ENCODE results near the gene BLOC1S4. TPM values are rescaled to one million over a fixed set of nuclear protein-coding genes. Genes with fewer than 3 reads are reported as not detected.

Gene BLOC1S4
- total RNA-seq, 5 donors from 2014 or later (not counting 1 experiment from before 2014, with no cell fraction given) = 20.7 to 41.9 (median 36.6) TPM

GRCh38 chr4:6716958-6717655 is 1.1 kb downstream of the BLOC1S4 start:
- Histone ChIP-seq H3K9me3 (no peaks in the 10 kb centered on the region), H3K36me3 (ENCODE audit: control insufficient read depth in 2 of 2, extremely low read depth in 1 of 2, insufficient read depth in 1 of 2, low read length in 1 of 2) (peaks cover 0 to 2% of the 10 kb centered on the region in 2 donors), H3K27me3 (replicated peaks in 1 of 2; ENCODE audit: control insufficient read depth in 2 of 2, extremely low read depth in 1 of 2, insufficient read depth in 2 of 2, low read length in 1 of 2) (no peaks in the 10 kb centered on the region), H3K4me3 (ENCODE audit: control insufficient read depth in 1 of 2, extremely low read depth in 1 of 2, low read length in 1 of 2) (peak overlapping the region; percentile 87 to 90), H3K4me1 (ENCODE audit: control insufficient read depth in 1 of 2, extremely low read depth in 1 of 2, insufficient read depth in 2 of 2, low read length in 2 of 2) (peaks cover 15 to 27% of the 10 kb centered on the region in 2 experiments), H3K27ac (ENCODE audit: low read length) (peak overlapping the region; percentile 82)
- peak overlapping the region; percentile 90 to 96 (median 91) for H3K4me3 Mint-ChIP-seq
- no peaks in the 10 kb centered on the region for H3K27me3 Mint-ChIP-seq
- WGBS (ENCODE audit: insufficient coverage) = no CpG with 5 or more reads among the region's 7 CpGs
- peaks cover 4% of the 10 kb centered on the region for H3K36me3 Mint-ChIP-seq
- ATAC-seq (replicated peaks in 1 of 4) = no peak
- peaks cover 34 to 42% (median 39%) of the 10 kb centered on the region in 3 donors for H3K4me1 Mint-ChIP-seq
- no peaks in the 10 kb centered on the region for H3K9me3 Mint-ChIP-seq
- no peak for DNase-seq
- CTCF ChIA-PET = interaction anchor here (0.7 to 6.3 kb wide), 14 partner anchors 21 to 355 kb away, joined by 3 to 77 read pairs (median 8); partner anchors contain the start of gene GRPEL1 (in 1 of the 2)
- peak overlapping the region; percentile 83 to 92 for H3K27ac Mint-ChIP-seq
- POLR2A ChIA-PET = interaction anchor here (0.6 to 2.0 kb wide), 8 partner anchors 30 to 373 kb away, joined by 3 to 9 read pairs (median 4); a partner anchor contains a TSS

DNA sequence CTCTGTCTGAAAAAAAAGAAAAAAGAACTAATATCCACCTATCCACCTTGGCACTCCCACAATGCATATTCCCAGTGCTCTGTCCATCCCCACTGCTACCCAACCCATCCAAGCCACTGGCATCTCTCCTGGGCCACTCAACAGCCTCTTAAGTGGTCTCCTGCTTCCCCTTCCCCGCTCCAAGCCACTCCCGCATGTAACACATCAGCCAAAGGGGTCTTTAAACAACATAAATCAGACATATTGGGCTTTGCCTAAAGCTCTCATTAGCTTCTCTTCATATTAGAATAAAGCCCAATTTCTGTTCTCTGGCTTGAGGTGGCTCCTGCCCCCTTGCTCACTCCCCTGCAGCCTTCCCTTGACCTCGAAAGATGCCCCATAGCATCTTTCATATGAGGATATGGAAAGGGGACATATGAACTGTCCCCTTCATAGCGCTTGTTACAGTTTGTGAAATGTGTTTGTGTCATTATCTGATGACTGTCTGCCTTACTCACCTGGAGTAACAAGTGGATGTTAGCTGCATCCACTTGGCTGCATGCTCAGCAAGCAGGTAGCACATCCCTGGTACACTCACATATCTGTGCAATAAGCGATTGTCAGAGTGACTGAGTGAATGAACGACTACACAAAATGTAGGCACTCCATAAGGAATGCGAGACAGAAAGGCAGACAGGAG is 3.1 kb downstream of the BLOC1S4 start:
- Mint-ChIP-seq H3K27ac (peak overlapping the region; percentile 28 to 39), H3K9me3 (no peaks in the 10 kb centered on the region), H3K4me1 (peaks cover 34 to 40% (median 39%) of the 10 kb centered on the region in 3 donors), H3K4me3 (peak overlapping the region; percentile 4 to 27 (median 26)), H3K36me3 (peaks cover 4% of the 10 kb centered on the region), H3K27me3 (no peaks in the 10 kb centered on the region)
- H3K9me3 ChIP-seq = no peaks in the 10 kb centered on the region
- no peak overlapping the region for H3K4me3 ChIP-seq (ENCODE audit: control insufficient read depth in 1 of 2, extremely low read depth in 1 of 2, low read length in 1 of 2)
- ChIA-PET CTCF (interaction anchor here (1.0 to 6.3 kb wide), 10 partner anchors 10 to 351 kb away, joined by 3 to 77 read pairs (median 6); partner anchors contain the start of genes GRPEL1 (in 1 of the 2) and MRFAP1L1 (in 1 of the 2)), POLR2A (interaction anchor here in 1 of 2 donors (0.7 kb wide), 1 partner anchor 77 kb away, joined by 3 read pairs; no protein-coding TSS in a partner anchor)
- DNase-seq (no peak), ATAC-seq (replicated peaks in 1 of 4) (no peak)
- H3K27ac ChIP-seq (ENCODE audit: low read length) = no peak overlapping the region
- H3K27me3 ChIP-seq (replicated peaks in 1 of 2; ENCODE audit: control insufficient read depth in 2 of 2, extremely low read depth in 1 of 2, insufficient read depth in 2 of 2, low read length in 1 of 2) = peaks cover 0 to 7% of the 10 kb centered on the region in 2 experiments
- peaks cover 15 to 27% of the 10 kb centered on the region in 2 experiments for H3K4me1 ChIP-seq (ENCODE audit: control insufficient read depth in 1 of 2, extremely low read depth in 1 of 2, insufficient read depth in 2 of 2, low read length in 2 of 2)
- 93% methylated on average over 5 of the region's 7 CpGs for WGBS (ENCODE audit: insufficient coverage)
- H3K36me3 ChIP-seq (ENCODE audit: control insufficient read depth in 2 of 2, extremely low read depth in 1 of 2, insufficient read depth in 1 of 2, low read length in 1 of 2) = peaks cover 0 to 2% of the 10 kb centered on the region in 2 donors

DNA sequence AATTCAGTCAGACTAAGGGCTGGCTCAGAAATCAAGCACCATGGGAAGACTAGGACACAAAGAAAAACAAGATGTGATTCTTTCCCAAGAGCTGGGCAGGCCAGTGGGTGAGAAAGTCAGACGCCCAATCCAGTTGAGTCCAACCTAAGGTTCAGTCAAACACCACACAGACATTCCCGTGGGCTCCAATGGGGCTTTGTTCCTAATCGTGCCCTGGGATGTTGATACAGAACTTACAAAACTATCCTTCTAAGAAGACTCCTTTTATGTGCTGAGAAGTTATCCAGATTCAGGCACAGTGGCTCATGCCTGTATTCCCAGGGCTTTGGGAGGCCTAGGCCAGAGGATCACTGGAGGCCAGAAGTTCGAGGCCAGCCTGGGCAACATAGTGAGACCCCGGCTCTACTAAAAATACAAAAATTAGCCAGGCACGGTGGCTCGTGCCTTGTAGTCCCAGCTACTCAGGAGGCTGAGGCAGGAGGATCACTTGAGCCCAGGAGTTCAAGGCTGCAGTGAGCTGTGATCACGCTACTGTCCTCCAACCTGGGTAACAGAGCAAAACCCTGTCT is 3.7 kb downstream of the BLOC1S4 start:
- 93% methylated on average over 5 of the region's 8 CpGs for WGBS (ENCODE audit: insufficient coverage)
- no peak for ATAC-seq (replicated peaks in 1 of 4)
- H3K4me3 ChIP-seq (ENCODE audit: control insufficient read depth in 1 of 2, extremely low read depth in 1 of 2, low read length in 1 of 2) = no peak overlapping the region
- Mint-ChIP-seq H3K9me3 (no peaks in the 10 kb centered on the region), H3K4me1 (peaks cover 32 to 40% (median 39%) of the 10 kb centered on the region in 3 donors), H3K36me3 (peaks cover 4% of the 10 kb centered on the region), H3K27me3 (no peaks in the 10 kb centered on the region), H3K4me3 (no peak overlapping the region), H3K27ac (no peak overlapping the region)
- H3K36me3 ChIP-seq (ENCODE audit: control insufficient read depth in 2 of 2, extremely low read depth in 1 of 2, insufficient read depth in 1 of 2, low read length in 1 of 2) = peaks cover 0 to 2% of the 10 kb centered on the region in 2 donors
- no peak overlapping the region for H3K27ac ChIP-seq (ENCODE audit: low read length)
- ChIA-PET CTCF (interaction anchor here (0.6 to 6.3 kb wide), 14 partner anchors 10 to 1124 kb away, joined by 3 to 77 read pairs (median 4); partner anchors contain the start of genes GRPEL1 (in 1 of the 2) and MRFAP1L1 (in 1 of the 2)), POLR2A (interaction anchor here in 1 of 2 donors (0.7 kb wide), 1 partner anchor 87 kb away, joined by 6 read pairs; no protein-coding TSS in a partner anchor)
- no peak for DNase-seq
- peaks cover 15 to 27% of the 10 kb centered on the region in 2 experiments for H3K4me1 ChIP-seq (ENCODE audit: control insufficient read depth in 1 of 2, extremely low read depth in 1 of 2, insufficient read depth in 2 of 2, low read length in 2 of 2)
- peaks cover 0 to 7% of the 10 kb centered on the region in 2 experiments for H3K27me3 ChIP-seq (replicated peaks in 1 of 2; ENCODE audit: control insufficient read depth in 2 of 2, extremely low read depth in 1 of 2, insufficient read depth in 2 of 2, low read length in 1 of 2)
- no peaks in the 10 kb centered on the region for H3K9me3 ChIP-seq

DNA sequence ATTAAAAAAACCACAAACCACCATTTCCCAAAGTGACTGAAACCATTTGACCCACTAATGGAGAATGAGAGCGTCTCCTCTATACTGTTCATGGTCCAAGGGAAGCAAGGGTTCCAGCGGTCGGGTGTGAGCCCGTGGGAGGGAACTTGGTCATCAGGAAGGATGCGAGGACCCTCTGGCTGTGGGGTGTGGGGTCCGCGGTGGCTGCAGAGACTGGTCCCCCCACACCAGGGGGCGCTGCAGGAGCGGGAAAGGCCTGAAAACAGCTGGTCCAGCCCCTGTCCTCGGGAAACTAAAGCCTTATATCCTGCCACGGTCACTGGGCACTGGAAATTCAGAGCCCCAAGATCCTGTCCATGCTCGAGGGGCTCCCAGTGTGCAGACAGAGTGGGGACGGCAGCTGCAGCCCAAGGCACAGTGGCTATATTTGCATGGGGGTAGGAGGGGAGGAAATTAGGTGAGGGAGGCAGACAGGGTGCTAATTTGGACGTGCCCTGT is 4.3 kb downstream of the BLOC1S4 start:
- no peaks in the 10 kb centered on the region for H3K27me3 Mint-ChIP-seq
- H3K4me1 ChIP-seq (ENCODE audit: control insufficient read depth in 1 of 2, extremely low read depth in 1 of 2, insufficient read depth in 2 of 2, low read length in 2 of 2) = peaks cover 14 to 27% of the 10 kb centered on the region in 2 experiments
- DNase-seq (peak; percentile 27 to 85 (median 74)), ATAC-seq (replicated peaks in 1 of 4) (peak; percentile 26 to 47 (median 35))
- peaks cover 4% of the 10 kb centered on the region for H3K36me3 Mint-ChIP-seq
- peak overlapping the region; percentile 73 to 83 for H3K27ac Mint-ChIP-seq
- no peaks in the 10 kb centered on the region for H3K9me3 Mint-ChIP-seq
- peaks cover 30 to 39% (median 36%) of the 10 kb centered on the region in 3 donors for H3K4me1 Mint-ChIP-seq
- under 1% methylated on average over 12 of the region's 14 CpGs for WGBS (ENCODE audit: insufficient coverage)
- peak overlapping the region in 1 of 3 donors; percentile 37 for H3K4me3 Mint-ChIP-seq
- H3K27me3 ChIP-seq (replicated peaks in 1 of 2; ENCODE audit: control insufficient read depth in 2 of 2, extremely low read depth in 1 of 2, insufficient read depth in 2 of 2, low read length in 1 of 2) = peaks cover 0 to 7% of the 10 kb centered on the region in 2 experiments
- peaks cover 0 to 2% of the 10 kb centered on the region in 2 donors for H3K36me3 ChIP-seq (ENCODE audit: control insufficient read depth in 2 of 2, extremely low read depth in 1 of 2, insufficient read depth in 1 of 2, low read length in 1 of 2)
- H3K4me3 ChIP-seq (ENCODE audit: control insufficient read depth in 1 of 2, extremely low read depth in 1 of 2, low read length in 1 of 2) = no peak overlapping the region
- POLR2A ChIA-PET = interaction anchor here in 1 of 2 donors (0.7 kb wide), 1 partner anchor 86 kb away, joined by 6 read pairs; no protein-coding TSS in a partner anchor
- no peaks in the 10 kb centered on the region for H3K9me3 ChIP-seq
- CTCF ChIA-PET = interaction anchor here (0.6 to 6.3 kb wide), 13 partner anchors 11 to 1123 kb away, joined by 3 to 77 read pairs (median 4); partner anchors contain the start of gene MRFAP1L1 (in 1 of the 2)
- H3K27ac ChIP-seq (ENCODE audit: low read length) = no peak overlapping the region

- no peaks in the 10 kb centered on the region for H3K27me3 Mint-ChIP-seq
- Histone ChIP-seq H3K9me3 (no peaks in the 10 kb centered on the region), H3K36me3 (ENCODE audit: control insufficient read depth in 2 of 2, extremely low read depth in 1 of 2, insufficient read depth in 1 of 2, low read length in 1 of 2) (peaks cover 0 to 2% of the 10 kb centered on the region in 2 donors), H3K4me3 (ENCODE audit: control insufficient read depth in 1 of 2, extremely low read depth in 1 of 2, low read length in 1 of 2) (no peak overlapping the region), H3K27me3 (replicated peaks in 1 of 2; ENCODE audit: control insufficient read depth in 2 of 2, extremely low read depth in 1 of 2, insufficient read depth in 2 of 2, low read length in 1 of 2) (peaks cover 0 to 7% of the 10 kb centered on the region in 2 experiments), H3K4me1 (ENCODE audit: control insufficient read depth in 1 of 2, extremely low read depth in 1 of 2, insufficient read depth in 2 of 2, low read length in 2 of 2) (peaks cover 9 to 23% of the 10 kb centered on the region in 2 experiments), H3K27ac (ENCODE audit: low read length) (no peak overlapping the region)
- no peak overlapping the region for H3K27ac Mint-ChIP-seq
- DNase-seq (no peak), ATAC-seq (replicated peaks in 1 of 4) (no peak)
- peaks cover 23 to 30% (median 29%) of the 10 kb centered on the region in 3 donors for H3K4me1 Mint-ChIP-seq
- POLR2A ChIA-PET = interaction anchor here (0.7 to 1.0 kb wide), 2 partner anchors 46 to 153 kb away, joined by 3 read pairs; no protein-coding TSS in a partner anchor
- H3K36me3 Mint-ChIP-seq = peaks cover 4% of the 10 kb centered on the region
- no peak overlapping the region for H3K4me3 Mint-ChIP-seq
- WGBS (ENCODE audit: insufficient coverage) = 98% methylated on average over 9 of the region's 10 CpGs
- no peaks in the 10 kb centered on the region for H3K9me3 Mint-ChIP-seq
- CTCF ChIA-PET = interaction anchor here (0.6 to 6.3 kb wide), 8 partner anchors 46 to 349 kb away, joined by 3 to 77 read pairs (median 3); no protein-coding TSS in a partner anchor
Measured at GRCh38 chr4:6721121-6721520, 5.1 kb downstream of the BLOC1S4 start.

All from T-cell (primary cell).